Ureter (tissue), 1 donor: ENCODE measurements around the gene HOGA1. TPM values are rescaled to one million over a fixed set of nuclear protein-coding genes. Genes with fewer than 3 reads are reported as not detected.

Experiments
- DNase-seq: peaks from one replicate; pipeline ENCODE4 v3.0.0-alpha.2; 2020; ENCODE audit warnings: low spot score
- total RNA-seq: library from RNA; stranded (reverse); gene quantifications from one replicate; pipeline ENCODE4 v1.2.4, GENCODE V29; 2023
- donor health status: DM: yes; HTN: yes; CAD: no.

The HOGA1 gene
- total RNA-seq, 1 donor from 2014 or later: 1.3 TPM

DNA sequence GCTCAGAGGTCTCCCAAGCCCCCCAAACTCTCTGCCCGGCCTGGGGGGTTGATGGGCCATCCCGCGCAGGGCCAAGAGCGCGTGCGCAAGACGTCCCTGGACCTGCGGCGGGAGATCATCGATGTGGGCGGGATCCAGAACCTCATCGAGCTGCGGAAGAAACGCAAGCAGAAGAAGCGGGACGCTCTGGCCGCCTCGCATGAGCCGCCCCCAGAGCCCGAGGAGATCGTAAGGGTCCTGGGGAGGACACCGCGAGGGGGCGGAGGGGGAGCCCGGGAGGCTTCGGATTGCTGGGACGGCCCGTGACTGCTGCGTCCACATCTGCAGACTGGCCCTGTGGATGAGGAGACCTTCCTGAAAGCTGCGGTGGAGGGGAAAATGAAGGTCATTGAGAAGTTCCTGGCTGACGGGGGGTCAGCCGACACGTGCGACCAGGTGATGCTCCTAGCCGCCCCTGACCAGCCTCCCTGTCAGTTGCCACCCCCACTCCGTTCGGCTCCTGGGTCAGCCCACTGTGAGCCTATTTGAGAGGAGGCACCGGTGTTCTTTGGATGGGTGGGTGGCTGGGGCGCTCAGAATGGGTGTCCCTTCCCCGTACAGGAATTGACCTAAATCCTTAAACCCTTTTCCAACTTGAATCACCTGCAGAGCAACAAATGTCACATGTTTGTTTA, 5.9 kb upstream of the HOGA1 start:
- no peak for DNase-seq

DNA sequence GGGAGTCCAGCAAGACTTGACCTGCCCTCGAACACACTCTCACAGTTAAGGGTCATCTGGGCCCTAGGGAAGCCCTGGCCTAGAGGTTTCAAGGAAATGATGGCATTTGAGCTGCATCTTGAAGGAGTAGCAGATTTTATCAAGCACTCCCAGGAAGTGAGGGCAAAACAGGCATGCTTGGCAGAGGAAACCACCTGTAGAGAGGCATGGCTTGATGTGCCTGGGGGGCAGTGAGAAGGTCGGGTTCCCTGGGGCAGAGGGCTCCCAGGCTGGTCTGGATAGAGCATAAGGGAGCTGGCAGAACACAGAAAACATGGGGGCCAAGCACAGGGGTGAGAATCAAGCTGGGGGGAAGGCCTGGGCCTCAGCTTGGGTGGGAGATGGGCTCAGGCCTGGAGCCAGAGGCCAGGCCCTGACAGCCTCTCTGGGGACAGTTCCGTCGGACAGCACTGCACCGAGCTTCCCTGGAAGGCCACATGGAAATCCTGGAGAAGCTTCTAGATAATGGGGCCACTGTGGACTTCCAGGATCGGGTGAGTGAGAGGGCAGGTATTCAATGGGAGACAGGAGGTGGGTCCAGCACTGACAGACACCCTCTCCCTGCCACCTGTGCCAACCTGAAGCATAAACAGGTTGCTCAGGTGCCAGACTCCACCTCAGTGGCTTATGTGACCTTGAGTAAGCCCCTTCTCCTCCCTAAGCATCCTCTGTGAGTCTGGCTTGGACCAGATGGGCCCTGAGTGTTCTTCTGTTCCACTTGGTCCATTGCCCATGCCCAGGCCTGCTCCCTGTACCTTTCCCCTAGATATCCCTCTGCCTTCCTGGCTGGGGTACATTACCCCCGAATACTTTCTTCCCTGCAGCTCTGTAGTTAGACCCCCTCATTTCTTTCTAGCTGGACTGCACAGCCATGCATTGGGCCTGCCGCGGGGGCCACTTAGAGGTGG, 3.5 kb upstream of the HOGA1 start:
- DNase-seq: no peak

DNA sequence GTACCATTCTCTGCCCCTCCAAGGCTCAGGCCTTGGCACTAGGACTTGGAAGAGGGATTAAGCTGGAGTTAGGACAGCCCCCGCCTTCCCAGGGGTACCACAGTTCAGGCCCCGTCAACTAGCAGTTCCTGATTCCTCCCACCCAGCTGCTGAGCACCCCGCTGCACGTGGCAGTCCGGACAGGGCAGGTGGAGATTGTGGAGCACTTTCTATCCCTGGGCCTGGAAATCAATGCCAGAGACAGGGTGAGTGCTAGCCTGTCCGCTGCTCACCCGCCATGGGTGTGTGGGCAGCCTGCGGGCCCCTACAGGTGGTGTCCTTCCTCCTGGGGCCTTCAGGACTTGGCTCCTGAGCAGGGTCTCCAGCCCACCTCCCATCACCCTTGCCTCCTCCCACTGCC, 2.0 kb upstream of the HOGA1 start:
- DNase-seq: no peak

DNA sequence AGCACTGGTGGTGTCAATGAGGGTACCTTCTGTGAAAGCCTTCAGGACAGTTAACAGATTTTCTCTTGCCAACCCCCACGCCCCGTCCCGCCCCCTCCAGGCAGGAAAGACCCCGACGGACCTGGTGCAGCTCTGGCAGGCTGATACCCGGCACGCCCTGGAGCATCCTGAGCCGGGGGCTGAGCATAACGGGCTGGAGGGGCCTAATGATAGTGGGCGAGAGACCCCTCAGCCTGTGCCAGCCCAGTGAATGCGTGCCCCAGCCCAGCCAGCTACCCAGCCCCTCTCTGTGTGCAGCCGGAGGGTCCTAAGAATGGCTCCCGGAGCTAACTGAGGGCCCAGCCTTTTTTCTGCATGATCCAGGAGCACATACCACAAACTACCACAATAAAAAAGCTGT, 713 bp upstream of the HOGA1 start:
- no peak for DNase-seq

DNA sequence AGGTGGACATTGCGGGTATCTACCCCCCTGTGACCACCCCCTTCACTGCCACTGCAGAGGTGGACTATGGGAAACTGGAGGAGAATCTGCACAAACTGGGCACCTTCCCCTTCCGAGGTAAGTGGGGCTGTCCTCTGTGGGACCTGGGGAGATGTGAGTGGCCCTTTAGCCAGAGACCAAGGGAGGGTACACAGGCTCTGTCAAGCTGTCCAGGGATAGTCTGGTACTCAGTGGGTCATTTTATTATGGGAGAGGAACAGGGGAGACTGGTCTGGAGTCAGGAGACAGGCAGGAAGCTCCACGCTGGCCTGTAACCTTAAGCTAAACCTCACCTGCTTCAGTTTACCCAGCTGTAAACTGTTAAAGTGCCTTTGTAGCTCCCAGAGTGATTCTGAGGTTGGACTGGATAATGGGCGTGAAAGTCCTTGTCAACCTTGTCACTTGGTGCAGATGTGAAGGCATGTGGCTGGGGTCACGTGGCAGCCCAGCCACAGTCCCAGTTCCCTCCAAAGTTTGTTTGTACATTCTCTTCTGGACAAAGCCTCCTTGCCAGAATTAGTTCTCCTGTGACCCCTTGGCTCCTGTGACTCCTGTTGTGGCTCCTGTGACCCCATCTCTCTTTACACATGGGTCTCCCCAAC, 729 bp downstream of the HOGA1 start:
- DNase-seq: no peak

DNA sequence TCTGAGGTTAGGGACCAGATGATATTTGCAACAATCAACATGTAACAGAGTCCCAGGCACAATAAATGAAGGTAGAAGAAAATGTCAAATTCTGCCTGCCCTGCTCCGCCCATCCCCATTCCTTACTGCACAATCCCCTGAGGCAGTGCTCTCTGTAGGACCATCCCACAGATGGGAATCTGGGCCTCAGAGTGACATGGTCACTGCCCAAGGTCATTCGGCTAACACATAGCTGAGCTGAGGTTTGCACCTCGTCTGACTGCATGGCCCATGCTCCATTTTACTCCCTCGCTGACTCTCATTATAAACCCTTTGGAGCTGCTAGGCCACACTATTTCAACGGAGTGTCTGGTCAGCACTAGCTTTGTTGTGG, 1.2 kb downstream of the HOGA1 start:
- no peak for DNase-seq

DNA sequence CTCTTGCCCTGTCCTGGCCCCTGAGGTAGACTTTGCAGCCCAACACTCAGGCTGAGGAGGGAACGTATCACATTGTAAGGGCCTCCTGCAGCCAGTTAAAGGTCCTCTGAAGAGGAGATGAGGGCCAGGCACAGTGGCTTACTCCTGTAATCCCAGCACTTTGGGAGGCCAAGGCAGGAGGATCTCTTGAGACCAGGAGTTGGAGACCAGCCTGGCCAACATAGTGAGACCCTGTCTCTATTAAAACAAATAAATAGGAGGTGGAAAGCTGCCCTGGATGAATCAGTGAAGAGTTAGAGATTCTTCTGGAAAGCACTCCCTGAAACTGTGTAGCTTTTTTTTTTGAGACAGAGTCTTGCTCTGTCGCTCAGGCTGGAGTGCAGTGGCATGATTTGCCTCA, 3.0 kb downstream of the HOGA1 start:
- DNase-seq: no peak

DNA sequence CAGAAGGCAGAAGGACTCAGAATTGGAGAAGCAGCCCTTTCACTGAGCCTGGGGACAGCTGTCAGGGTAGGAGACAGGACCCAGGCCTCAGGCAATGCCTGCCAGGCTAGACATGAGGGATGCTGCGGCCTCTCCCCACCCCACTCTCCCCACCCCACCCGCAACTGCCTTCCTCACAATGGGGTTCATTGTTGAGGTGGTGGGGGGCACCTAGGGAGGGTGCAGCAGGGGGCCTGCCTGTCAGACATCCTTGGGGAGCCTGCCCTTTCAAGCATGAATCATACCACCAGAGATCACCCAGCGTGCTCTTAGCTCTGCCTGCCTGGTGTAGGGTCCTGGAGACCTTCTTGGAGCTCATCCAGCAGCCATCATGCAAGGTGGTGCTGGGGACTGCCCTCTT, 5.3 kb downstream of the HOGA1 start, which contains the start of gene C10orf62:
TSS of gene C10orf62 (plus strand) at position 243 of the 400 bp plus-strand sequence. CDS start 177 bp downstream, outside the sequence.
- no peak for DNase-seq

DNA sequence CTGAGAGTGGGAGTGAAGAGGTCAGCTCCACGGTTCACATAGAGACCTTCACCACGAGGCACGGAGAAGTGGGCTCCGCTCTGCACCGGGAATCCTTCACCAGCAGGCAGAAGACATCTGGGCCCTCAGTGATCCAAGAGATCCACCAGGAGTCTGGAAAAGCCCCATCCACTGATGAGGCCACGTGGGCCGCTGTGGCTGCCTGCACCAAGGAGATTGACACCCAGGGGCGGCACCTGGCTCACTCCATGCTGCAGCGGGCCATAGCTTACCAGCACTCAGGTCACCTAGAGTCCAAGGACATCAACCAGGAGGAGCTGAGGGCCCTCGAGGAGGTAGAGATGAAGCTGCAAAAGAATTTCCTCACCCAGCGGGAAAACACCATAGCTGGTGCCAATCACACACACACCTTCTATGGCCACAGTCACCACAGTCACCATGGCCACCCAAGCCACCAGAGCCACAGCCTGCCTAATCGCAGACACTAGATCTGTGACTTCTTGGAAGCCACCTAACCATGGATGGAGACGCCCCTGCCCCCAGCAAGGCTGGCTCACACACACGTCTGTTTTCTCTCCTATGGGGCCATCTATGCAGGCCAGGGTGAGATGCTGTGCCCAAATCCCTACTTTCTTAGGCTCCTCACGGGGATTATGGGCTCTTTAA, 6.0 kb downstream of the HOGA1 start:
- DNase-seq: no peak

DNA sequence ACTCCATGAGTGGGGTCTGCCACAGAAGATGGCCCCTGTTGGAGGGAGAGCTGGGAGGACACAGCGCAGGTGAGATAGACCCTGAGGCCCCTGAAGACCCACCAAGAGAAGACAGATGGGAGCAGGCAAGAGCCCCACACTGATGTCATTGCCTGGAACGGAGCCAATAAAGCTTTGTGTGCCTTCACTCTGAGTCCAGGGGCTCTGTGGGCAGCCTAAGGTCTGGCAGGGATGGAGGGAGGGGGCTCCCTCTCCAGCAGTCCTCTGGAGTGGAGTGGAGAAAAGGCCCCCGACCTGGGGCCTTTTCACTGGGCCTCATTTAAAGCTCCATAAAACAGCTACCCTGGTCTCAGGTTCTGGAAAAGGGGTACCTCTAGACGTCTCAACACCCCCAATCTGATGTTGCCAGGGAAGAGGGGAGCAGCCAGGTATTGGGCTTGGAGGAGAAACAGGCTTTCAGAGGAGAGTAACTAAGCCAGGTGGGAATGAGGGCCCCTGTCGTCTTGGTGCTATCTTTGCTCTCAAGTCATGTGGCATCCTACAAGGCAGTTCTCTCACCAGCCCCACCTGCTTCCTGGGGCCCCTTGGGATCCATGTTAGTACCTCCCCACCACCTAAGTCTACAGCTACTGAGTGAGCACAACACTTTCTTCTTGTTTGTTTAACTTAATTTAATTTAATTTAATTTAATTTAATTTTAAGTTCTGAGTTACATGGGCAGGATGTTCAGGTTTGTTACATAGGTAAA, 6.7 kb downstream of the HOGA1 start:
- no peak for DNase-seq

DNA sequence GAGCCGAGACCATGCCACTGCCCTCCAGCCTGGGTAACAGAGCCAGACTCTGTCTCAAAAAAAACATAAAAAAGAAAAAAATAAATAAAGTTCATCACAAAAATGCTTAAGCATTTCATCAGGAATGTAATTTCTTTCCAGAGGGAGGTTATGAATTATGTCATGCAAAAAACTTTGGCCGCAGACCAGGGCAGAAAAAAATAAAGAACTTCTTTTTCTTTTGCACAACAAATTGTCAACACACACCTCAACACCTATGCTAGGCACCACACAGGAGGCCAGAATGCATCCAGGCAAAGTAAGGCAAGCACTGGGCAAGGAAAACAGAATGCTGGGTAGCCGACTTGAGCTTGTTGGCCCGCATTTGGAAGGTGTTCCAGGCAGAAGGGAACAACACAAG, 9.2 kb downstream of the HOGA1 start:
- no peak for DNase-seq

DNA sequence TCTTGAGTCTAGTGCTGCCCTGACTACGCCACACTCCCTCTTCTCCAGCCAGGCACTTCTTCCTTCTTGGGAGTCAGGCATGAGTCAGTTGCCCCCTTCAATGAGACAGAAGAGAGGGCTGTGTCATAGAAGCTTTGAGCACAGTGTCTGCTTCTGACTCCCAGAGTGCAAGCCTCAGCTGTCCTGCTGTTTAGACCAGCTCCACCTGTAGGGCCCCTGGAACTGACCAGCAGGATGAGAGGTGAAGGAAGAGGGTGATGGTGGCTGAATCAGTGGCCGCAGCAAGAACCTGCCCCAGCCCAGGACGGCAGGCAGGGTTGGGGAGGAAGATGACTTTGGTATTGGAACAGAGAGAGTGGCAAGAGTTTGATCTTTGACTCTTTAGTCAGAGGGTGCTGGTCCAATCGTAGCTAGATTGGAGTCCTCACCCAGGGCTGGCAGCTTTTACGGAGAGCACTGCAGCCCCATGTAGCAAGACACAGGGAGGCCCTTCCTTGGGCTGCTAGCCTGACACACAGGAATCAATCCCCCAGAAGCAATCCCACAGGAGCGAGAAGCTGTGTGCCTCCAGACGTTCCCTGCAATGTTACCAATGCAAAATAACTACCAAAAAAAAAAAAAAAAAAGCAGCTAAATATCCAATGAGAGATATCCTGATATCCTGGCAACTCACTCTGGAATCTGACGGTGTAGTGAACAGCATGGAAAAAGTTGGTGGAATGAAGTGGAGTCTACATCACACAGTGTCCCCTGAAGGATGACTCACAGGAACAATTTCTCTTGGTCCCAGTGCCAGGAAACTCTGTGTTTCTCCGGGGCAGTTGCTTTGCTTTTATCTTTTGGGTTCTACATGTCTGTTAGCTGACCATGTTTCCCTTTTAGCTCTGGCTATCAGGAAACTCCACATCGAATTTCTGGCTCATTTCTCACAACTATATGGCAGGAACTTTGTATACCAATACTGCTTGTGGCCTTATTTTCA, 12.2 kb downstream of the HOGA1 start:
- peak; percentile 70 for DNase-seq

DNA sequence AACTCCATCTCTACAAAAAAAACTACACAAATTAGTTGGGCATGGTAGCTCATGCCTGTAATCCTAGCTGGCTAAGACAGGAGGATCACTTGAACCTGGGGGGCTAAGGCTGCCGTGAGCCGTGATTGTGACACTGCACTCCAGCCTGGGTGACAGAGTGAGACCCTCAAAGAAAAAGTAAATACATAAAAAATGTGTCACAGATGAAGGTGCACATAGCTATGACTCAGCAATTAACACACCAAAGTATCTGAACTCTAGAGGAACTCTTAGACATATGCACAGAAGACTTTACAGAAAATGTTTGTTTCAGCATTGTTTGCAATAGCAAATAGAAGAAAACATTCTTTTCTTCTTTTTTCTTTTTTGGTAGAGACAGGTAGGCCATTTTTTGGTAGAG, 13.6 kb downstream of the HOGA1 start:
- DNase-seq: no peak

DNA sequence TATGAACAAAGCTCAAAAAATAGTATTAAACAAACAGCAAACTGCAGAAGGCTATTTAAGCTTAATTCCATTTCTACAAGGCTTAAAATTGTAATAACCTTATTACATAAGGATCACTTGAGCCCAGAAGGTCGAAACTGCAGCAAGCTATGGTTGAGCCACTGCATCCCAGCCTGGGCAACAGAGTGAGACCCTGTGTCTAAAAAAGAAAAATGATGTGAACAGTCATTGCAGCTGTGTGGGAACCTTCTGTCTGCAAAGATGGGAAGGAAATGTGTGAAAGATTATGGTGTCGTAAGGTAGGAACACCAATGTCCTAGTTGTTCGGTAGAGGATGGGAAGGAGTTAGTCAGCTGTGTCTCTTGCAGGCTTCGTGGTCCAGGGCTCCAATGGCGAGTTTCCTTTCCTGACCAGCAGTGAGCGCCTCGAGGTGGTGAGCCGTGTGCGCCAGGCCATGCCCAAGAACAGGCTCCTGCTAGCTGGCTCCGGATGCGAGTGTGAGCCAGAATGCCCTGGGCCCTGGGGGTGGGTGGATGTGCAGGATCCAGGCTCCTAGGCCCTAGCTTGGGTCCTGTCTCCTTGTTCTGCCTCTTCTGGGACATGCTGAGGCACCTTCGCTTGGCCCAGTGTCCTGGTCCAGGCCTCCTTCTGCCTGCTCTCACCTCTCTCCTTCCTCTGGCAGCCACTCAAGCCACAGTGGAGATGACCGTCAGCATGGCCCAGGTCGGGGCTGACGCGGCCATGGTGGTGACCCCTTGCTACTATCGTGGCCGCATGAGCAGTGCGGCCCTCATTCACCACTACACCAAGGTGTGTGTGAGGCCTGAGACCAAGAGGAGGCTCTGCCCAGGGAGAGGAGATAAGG, 14.4 kb downstream of the HOGA1 start:
- no peak for DNase-seq

DNA sequence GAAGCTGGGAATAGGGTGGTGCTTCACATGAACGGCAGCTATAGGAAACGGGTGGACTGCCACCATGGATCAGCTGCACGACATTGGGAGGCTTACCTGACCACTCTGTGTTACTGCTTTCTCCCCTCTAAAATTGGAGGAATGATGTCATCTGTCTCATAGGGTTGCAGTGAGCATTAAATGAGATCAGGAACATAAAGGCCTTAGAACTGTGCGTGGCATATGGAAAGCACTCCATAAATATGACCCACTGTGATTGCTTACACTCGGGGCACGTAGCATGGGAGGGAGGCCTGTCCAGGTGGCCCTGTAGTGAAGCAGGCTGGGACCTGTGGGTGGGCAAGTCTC, 15.1 kb downstream of the HOGA1 start:
- no peak for DNase-seq

DNA sequence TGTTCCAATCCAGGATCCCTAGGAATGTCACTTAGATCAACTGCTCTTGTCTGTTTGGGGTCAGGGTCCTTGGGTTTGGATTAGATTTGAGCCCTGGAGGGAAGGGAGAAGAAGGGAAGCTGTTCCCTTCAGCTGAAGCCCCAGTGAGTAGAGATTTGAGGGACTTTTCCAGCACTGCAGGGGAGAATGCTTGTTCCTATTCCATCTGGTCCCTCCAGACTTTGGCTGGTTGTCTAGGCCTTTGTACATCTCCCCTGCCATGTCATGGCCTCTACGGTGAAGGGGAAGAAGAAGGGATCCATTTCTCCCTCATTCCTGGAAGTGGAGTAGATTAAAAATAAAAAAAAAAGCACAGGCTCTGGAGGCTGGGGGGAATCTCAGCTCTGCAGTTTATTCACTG, 16.4 kb downstream of the HOGA1 start:
- DNase-seq: no peak

DNA sequence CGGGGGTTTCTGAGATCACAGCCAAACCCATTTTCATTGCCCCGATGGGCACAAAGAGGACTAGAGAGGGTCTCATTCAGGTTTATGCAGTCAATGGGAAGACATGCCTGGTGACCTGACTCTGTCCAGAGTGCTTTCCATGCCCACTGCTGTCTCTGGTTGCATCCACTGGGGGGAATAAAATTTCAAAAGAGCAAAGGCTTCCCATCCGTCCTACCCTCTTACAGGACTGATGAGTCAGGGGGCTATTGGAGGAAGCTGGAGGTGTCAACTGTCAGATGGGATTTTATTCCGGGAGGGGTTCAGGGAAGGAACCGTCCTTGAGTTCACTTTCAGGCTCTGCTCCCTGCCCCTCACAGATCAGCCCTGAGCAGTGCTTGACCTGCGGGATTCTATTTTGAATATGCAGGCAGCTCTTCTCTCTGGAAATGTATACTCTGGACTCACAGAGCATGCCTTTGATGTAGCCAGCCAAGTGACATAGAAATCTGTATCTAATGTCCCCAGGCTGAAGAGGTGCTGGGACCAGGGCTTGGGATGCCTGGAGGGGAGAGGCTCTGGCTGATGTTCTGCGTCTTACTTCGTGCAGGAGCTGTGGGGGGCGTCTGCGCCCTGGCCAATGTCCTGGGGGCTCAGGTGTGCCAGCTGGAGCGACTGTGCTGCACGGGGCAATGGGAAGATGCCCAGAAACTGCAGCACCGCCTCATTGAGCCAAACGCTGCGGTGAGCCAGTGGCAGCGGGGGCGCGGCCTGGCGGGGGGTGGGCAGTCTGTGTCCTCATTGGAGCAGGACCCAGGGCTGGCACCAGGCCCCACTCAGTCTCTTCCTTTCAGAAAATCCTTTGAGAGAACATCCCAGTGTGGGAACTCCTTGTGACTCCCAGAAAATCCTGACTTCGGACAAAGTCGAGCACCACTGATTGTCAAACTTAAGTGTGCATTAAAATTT, 17.4 kb downstream of the HOGA1 start:
- no peak for DNase-seq

DNA sequence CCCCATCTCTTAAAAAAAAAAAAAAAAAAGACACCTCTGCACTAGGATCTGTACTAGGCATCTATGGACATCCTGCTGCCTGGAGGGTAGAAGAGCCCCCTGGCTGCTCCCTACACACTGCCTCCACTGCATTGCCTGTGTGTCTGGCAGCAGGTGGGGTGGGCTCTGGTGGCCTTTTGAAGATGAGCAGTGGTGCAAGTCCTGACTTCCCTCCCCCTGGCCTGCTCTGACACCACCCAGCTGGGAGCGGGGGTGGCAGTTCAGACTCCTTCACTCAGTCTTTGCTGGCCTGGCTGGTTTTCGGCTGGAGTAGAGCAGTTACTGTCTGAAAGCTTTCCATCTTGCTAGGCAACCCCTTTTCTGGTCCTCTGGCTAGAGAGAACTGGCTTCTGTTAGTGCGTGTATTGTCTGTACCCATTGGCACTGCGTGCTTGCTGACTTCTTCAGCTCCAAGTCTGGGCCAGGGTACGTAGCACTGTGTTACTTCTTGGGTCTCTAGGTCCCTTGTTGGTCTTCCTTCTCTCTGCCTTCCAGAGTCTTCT, 23.0 kb downstream of the HOGA1 start:
- DNase-seq: no peak
